Measurements from ENCODE around the gene MINDY1.

The MINDY1 gene

GRCh38 chr1:151003180-151003579 is 3.5 kb downstream of the MINDY1 start:
- H4K91ac ChIP-seq (ENCODE audit: low read depth, low read length, poor library complexity), result no peak overlapping the region
- H4K8ac ChIP-seq (ENCODE audit: low read depth, low read length), result no peak overlapping the region
- no peak overlapping the region for H3K4me2 ChIP-seq (ENCODE audit: insufficient read depth, low read length, poor library complexity, severe bottlenecking)
- no peak for DNase-seq (ENCODE audit: low spot score)
- no peaks in the 10 kb centered on the region for H3K9me3 ChIP-seq (replicated peaks in 1 of 2; ENCODE audit: control insufficient read depth in 2 of 2, insufficient read depth in 1 of 2, low read depth in 1 of 2, low read length in 2 of 2)
- no peak overlapping the region for H3K4ac ChIP-seq (ENCODE audit: low read length)
- no peak overlapping the region for H3K9ac ChIP-seq (ENCODE audit: low read depth, low read length, poor library complexity)
- no peak overlapping the region for H3K27ac ChIP-seq (replicated peaks; ENCODE audit: low read length)
- H3K79me1 ChIP-seq (ENCODE audit: low read depth, low read length), result no peaks in the 10 kb centered on the region
- no peak overlapping the region for H2AK5ac ChIP-seq (ENCODE audit: low read depth, low read length)
- H3K14ac ChIP-seq (ENCODE audit: low read length), result no peak overlapping the region
- no peaks in the 10 kb centered on the region for H3K27me3 ChIP-seq (ENCODE audit: control insufficient read depth in 3 of 3, insufficient read depth in 3 of 3, low read depth in 1 of 3, low read length in 3 of 3)
- H2BK15ac ChIP-seq (ENCODE audit: low read length), result no peak overlapping the region
- peaks cover 9 to 10% of the 10 kb centered on the region in 2 donors for H3K4me1 ChIP-seq (ENCODE audit: control insufficient read depth in 2 of 2, insufficient read depth in 1 of 2, low read depth in 1 of 2, low read length in 2 of 2)
- no peak overlapping the region for H2BK120ac ChIP-seq (ENCODE audit: low read depth, low read length)
- no peak overlapping the region for H2BK5ac ChIP-seq (ENCODE audit: low read length)
- no peak overlapping the region for H3K4me3 ChIP-seq (ENCODE audit: low read length in 2 of 2)
- no peak overlapping the region for H3K23ac ChIP-seq (ENCODE audit: low read depth, low read length, poor library complexity)
- no peak overlapping the region for H2BK12ac ChIP-seq (ENCODE audit: low read length)
- H3K18ac ChIP-seq (ENCODE audit: low read length), result no peak overlapping the region
- H3K36me3 ChIP-seq (replicated peaks in 1 of 2; ENCODE audit: control insufficient read depth in 2 of 2, insufficient read depth in 2 of 2, low read length in 2 of 2), result peaks cover 4 to 18% of the 10 kb centered on the region in 2 donors
- H2AFZ ChIP-seq (ENCODE audit: low read length), result no peak overlapping the region

- Histone ChIP-seq H2AK5ac (ENCODE audit: low read depth, low read length) (no peak overlapping the region), H3K4me2 (ENCODE audit: insufficient read depth, low read length, poor library complexity, severe bottlenecking) (no peak overlapping the region), H4K91ac (ENCODE audit: low read depth, low read length, poor library complexity) (no peak overlapping the region), H2BK5ac (ENCODE audit: low read length) (no peak overlapping the region), H3K36me3 (replicated peaks in 1 of 2; ENCODE audit: control insufficient read depth in 2 of 2, insufficient read depth in 2 of 2, low read length in 2 of 2) (peaks cover 4 to 22% of the 10 kb centered on the region in 2 donors), H2BK120ac (ENCODE audit: low read depth, low read length) (no peak overlapping the region), H3K9ac (ENCODE audit: low read depth, low read length, poor library complexity) (no peak overlapping the region), H2BK15ac (ENCODE audit: low read length) (no peak overlapping the region), H2BK12ac (ENCODE audit: low read length) (no peak overlapping the region), H2AFZ (ENCODE audit: low read length) (no peak overlapping the region), H3K9me3 (replicated peaks in 1 of 2; ENCODE audit: control insufficient read depth in 2 of 2, insufficient read depth in 1 of 2, low read depth in 1 of 2, low read length in 2 of 2) (no peaks in the 10 kb centered on the region), H3K27me3 (ENCODE audit: control insufficient read depth in 3 of 3, insufficient read depth in 3 of 3, low read depth in 1 of 3, low read length in 3 of 3) (no peaks in the 10 kb centered on the region), H3K27ac (replicated peaks; ENCODE audit: low read length) (no peak overlapping the region), H3K4ac (ENCODE audit: low read length) (no peak overlapping the region), H3K4me1 (ENCODE audit: control insufficient read depth in 2 of 2, insufficient read depth in 1 of 2, low read depth in 1 of 2, low read length in 2 of 2) (peaks cover 6 to 9% of the 10 kb centered on the region in 2 donors), H3K23ac (ENCODE audit: low read depth, low read length, poor library complexity) (no peak overlapping the region), H4K8ac (ENCODE audit: low read depth, low read length) (no peak overlapping the region), H3K14ac (ENCODE audit: low read length) (no peak overlapping the region), H3K79me1 (ENCODE audit: low read depth, low read length) (no peaks in the 10 kb centered on the region), H3K4me3 (ENCODE audit: low read length in 2 of 2) (no peak overlapping the region), H3K18ac (ENCODE audit: low read length) (no peak overlapping the region)
- no CpG with 5 or more reads among the region's 2 CpGs for WGBS, 2 donors (ENCODE audit: extremely low coverage in 2 of 2, insufficient read length in 2 of 2, insufficient replicate concordance in 1 of 2)
- no peak for DNase-seq (ENCODE audit: low spot score)
Measured at GRCh38 chr1:151002611-151003010, 4.1 kb downstream of the MINDY1 start.

- H2BK12ac ChIP-seq (ENCODE audit: low read length), result no peak overlapping the region
- H2AK5ac ChIP-seq (ENCODE audit: low read depth, low read length), result no peak overlapping the region
- no peaks in the 10 kb centered on the region for H3K79me1 ChIP-seq (ENCODE audit: low read depth, low read length)
- no peak overlapping the region for H2BK5ac ChIP-seq (ENCODE audit: low read length)
- H3K14ac ChIP-seq (ENCODE audit: low read length), result no peak overlapping the region
- H2BK120ac ChIP-seq (ENCODE audit: low read depth, low read length), result no peak overlapping the region
- H3K9ac ChIP-seq (ENCODE audit: low read depth, low read length, poor library complexity), result no peak overlapping the region
- no peak overlapping the region for H4K91ac ChIP-seq (ENCODE audit: low read depth, low read length, poor library complexity)
- H3K9me3 ChIP-seq (replicated peaks in 1 of 2; ENCODE audit: control insufficient read depth in 2 of 2, insufficient read depth in 1 of 2, low read depth in 1 of 2, low read length in 2 of 2), result no peaks in the 10 kb centered on the region
- H3K4me1 ChIP-seq (ENCODE audit: control insufficient read depth in 2 of 2, insufficient read depth in 1 of 2, low read depth in 1 of 2, low read length in 2 of 2), result peaks cover 5 to 6% of the 10 kb centered on the region in 2 donors
- no peak overlapping the region for H3K23ac ChIP-seq (ENCODE audit: low read depth, low read length, poor library complexity)
- no peak overlapping the region for H2AFZ ChIP-seq (ENCODE audit: low read length)
- H3K4me2 ChIP-seq (ENCODE audit: insufficient read depth, low read length, poor library complexity, severe bottlenecking), result no peak overlapping the region
- H3K27ac ChIP-seq (replicated peaks; ENCODE audit: low read length), result no peak overlapping the region
- no peaks in the 10 kb centered on the region for H3K27me3 ChIP-seq (ENCODE audit: control insufficient read depth in 3 of 3, insufficient read depth in 3 of 3, low read depth in 1 of 3, low read length in 3 of 3)
- no CpG with 5 or more reads among the region's 3 CpGs for WGBS, 2 donors (ENCODE audit: extremely low coverage in 2 of 2, insufficient read length in 2 of 2, insufficient replicate concordance in 1 of 2)
- DNase-seq (ENCODE audit: low spot score), result no peak
- H4K8ac ChIP-seq (ENCODE audit: low read depth, low read length), result no peak overlapping the region
- H3K4ac ChIP-seq (ENCODE audit: low read length), result no peak overlapping the region
- H3K36me3 ChIP-seq (replicated peaks in 1 of 2; ENCODE audit: control insufficient read depth in 2 of 2, insufficient read depth in 2 of 2, low read length in 2 of 2), result peaks cover 6 to 25% of the 10 kb centered on the region in 2 donors
- no peak overlapping the region for H3K4me3 ChIP-seq (ENCODE audit: low read length in 2 of 2)
- H3K18ac ChIP-seq (ENCODE audit: low read length), result no peak overlapping the region
- H2BK15ac ChIP-seq (ENCODE audit: low read length), result no peak overlapping the region
Measured at GRCh38 chr1:151002051-151002450, 4.7 kb downstream of the MINDY1 start.

GRCh38 chr1:151001602-151002001 is 5.1 kb downstream of the MINDY1 start:
- no peak overlapping the region for H3K4me2 ChIP-seq (ENCODE audit: insufficient read depth, low read length, poor library complexity, severe bottlenecking)
- H4K91ac ChIP-seq (ENCODE audit: low read depth, low read length, poor library complexity), result no peak overlapping the region
- no peak overlapping the region for H4K8ac ChIP-seq (ENCODE audit: low read depth, low read length)
- no peak overlapping the region for H3K4ac ChIP-seq (ENCODE audit: low read length)
- no peak overlapping the region for H3K23ac ChIP-seq (ENCODE audit: low read depth, low read length, poor library complexity)
- H3K4me1 ChIP-seq (ENCODE audit: control insufficient read depth in 2 of 2, insufficient read depth in 1 of 2, low read depth in 1 of 2, low read length in 2 of 2), result peaks cover 5 to 6% of the 10 kb centered on the region in 2 donors
- H2AFZ ChIP-seq (ENCODE audit: low read length), result no peak overlapping the region
- no peak overlapping the region for H3K14ac ChIP-seq (ENCODE audit: low read length)
- peaks cover 9 to 29% of the 10 kb centered on the region in 2 donors for H3K36me3 ChIP-seq (replicated peaks in 1 of 2; ENCODE audit: control insufficient read depth in 2 of 2, insufficient read depth in 2 of 2, low read length in 2 of 2)
- no peaks in the 10 kb centered on the region for H3K79me1 ChIP-seq (ENCODE audit: low read depth, low read length)
- H3K27me3 ChIP-seq (ENCODE audit: control insufficient read depth in 3 of 3, insufficient read depth in 3 of 3, low read depth in 1 of 3, low read length in 3 of 3), result no peaks in the 10 kb centered on the region
- no peak overlapping the region for H2AK5ac ChIP-seq (ENCODE audit: low read depth, low read length)
- no peak overlapping the region for H2BK5ac ChIP-seq (ENCODE audit: low read length)
- H3K18ac ChIP-seq (ENCODE audit: low read length), result no peak overlapping the region
- no peak overlapping the region for H2BK12ac ChIP-seq (ENCODE audit: low read length)
- WGBS, 2 donors (ENCODE audit: extremely low coverage in 2 of 2, insufficient read length in 2 of 2, insufficient replicate concordance in 1 of 2), result no CpG with 5 or more reads among the region's 4 CpGs
- H2BK15ac ChIP-seq (ENCODE audit: low read length), result no peak overlapping the region
- no peak overlapping the region for H3K9ac ChIP-seq (ENCODE audit: low read depth, low read length, poor library complexity)
- DNase-seq (ENCODE audit: low spot score), result no peak
- no peaks in the 10 kb centered on the region for H3K9me3 ChIP-seq (replicated peaks in 1 of 2; ENCODE audit: control insufficient read depth in 2 of 2, insufficient read depth in 1 of 2, low read depth in 1 of 2, low read length in 2 of 2)
- no peak overlapping the region for H2BK120ac ChIP-seq (ENCODE audit: low read depth, low read length)
- no peak overlapping the region for H3K27ac ChIP-seq (replicated peaks; ENCODE audit: low read length)
- H3K4me3 ChIP-seq (ENCODE audit: low read length in 2 of 2), result no peak overlapping the region
